Mucosa of descending colon (tissue), 3 donors: ENCODE measurements around the gene PPP2R3B. TPM values are rescaled to one million over a fixed set of nuclear protein-coding genes. Genes with fewer than 3 reads are reported as not detected.
A peak's percentile ranks its signal among the peaks of the same experiment; 100 is the strongest.

ENCODE experiments used
- ATAC-seq: fragments of 200-7000 bp; cut with Tn5 transposase; one replicate; pipeline ENCODE4 v1.9.1; 2020; ENCODE audit warnings: mild to moderate bottlenecking, moderate library complexity
- DNase-seq, 3 donors: peaks; one replicate each; pipeline ENCODE4 v3.0.0-alpha.2; 2020
- H3K36me3 ChIP-seq: fragments of 200-600 bp; one replicate; pipeline ENCODE4 v1.8.0; 2021; ENCODE audit warnings: low read depth, mild to moderate bottlenecking
- H3K4me1 ChIP-seq: fragments of 200-600 bp; one replicate; pipeline ENCODE4 v1.8.0; 2021; ENCODE audit warnings: low read depth, mild to moderate bottlenecking
- H3K4me3 ChIP-seq: fragments of 200-600 bp; one replicate; pipeline ENCODE4 v1.8.0; 2021; ENCODE audit warnings: mild to moderate bottlenecking
- H3K9me3 ChIP-seq: fragments of 200-600 bp; one replicate; pipeline ENCODE4 v1.8.0; 2021; ENCODE audit warnings: mild to moderate bottlenecking
- CTCF ChIP-seq: fragments of 200-600 bp; IDR thresholded peaks from one replicate; pipeline ENCODE4 v1.8.0; 2022; ENCODE audit warnings: antibody characterized with exemption, mild to moderate bottlenecking
- intact Hi-C, 2 donors: fragments of 100-400 bp; cut with DNase I in 1 of 2; cut with micrococcal nuclease in 1 of 2; formaldehyde crosslinking; loops; one replicate each; pipeline versions ENCODE4 v1.11.0 to v1.11.1; 2022; cut with DNase I, micrococcal nuclease
- total RNA-seq, 3 donors: library from RNA; stranded (reverse); fragmentation: NEBNext Ultra II Directional in 2 of 3; extraction: Animal tissue kit (Norgen Biotek cat#: 25700) in 2 of 3; gene quantifications; one replicate each; pipeline versions ENCODE4 v1.2.1 to v1.2.4, GENCODE V29; 2021 to 2023
- donor health status: DM: no; HTN: no; CAD: no; lungs with moderate emphysema.
- donor health status: DM: no; HTN: no; CAD: no.
- donor health status: DM: no; HTN: yes; CAD: no.

The PPP2R3B gene
- total RNA-seq, 3 donors from 2014 or later, result 9.2 to 11.6 (median 11.2) TPM

GRCh38 chrX:291411-291901, 95.3 kb downstream of the PPP2R3B start:
- TF ChIP-seq CTCF, result no peak
- no peaks in the 10 kb centered on the region for H3K36me3 ChIP-seq

GRCh38 chrX:290476-291166, 96.1 kb downstream of the PPP2R3B start:
- Histone ChIP-seq H3K36me3 (no peaks in the 10 kb centered on the region), H3K9me3 (no peaks in the 10 kb centered on the region), H3K4me1 (no peaks in the 10 kb centered on the region), H3K4me3 (no peak overlapping the region)
- intact Hi-C loops, result no loop called here
- TF ChIP-seq CTCF, result no peak
- DNase-seq, result peak in 2 of 3 donors; percentile 8 to 38
- ATAC-seq, result no peak

More at GRCh38 chrX:291411-291901, 95.3 kb downstream of the PPP2R3B start:
- DNase-seq (peak in 2 of 3 donors; percentile 8 to 39), ATAC-seq (no peak)
- intact Hi-C loops, result no loop called here
- Histone ChIP-seq H3K9me3 (no peaks in the 10 kb centered on the region), H3K4me1 (no peaks in the 10 kb centered on the region), H3K4me3 (no peak overlapping the region)

- no peak for TF ChIP-seq CTCF
Measured at GRCh38 chrX:288561-288991, 98.1 kb downstream of the PPP2R3B start.

GRCh38 chrX:287670-288069, 99.0 kb downstream of the PPP2R3B start:
- Histone ChIP-seq H3K4me3 (no peak overlapping the region), H3K4me1 (no peaks in the 10 kb centered on the region), H3K9me3 (no peaks in the 10 kb centered on the region), H3K36me3 (no peaks in the 10 kb centered on the region)
- DNase-seq (peak in 1 of 3 donors; percentile 13), ATAC-seq (no peak)
- TF ChIP-seq CTCF, result no peak
- intact Hi-C loops, result no loop called here

More at GRCh38 chrX:288561-288991, 98.1 kb downstream of the PPP2R3B start:
- no peaks in the 10 kb centered on the region for H3K4me1 ChIP-seq
- H3K36me3 ChIP-seq, result no peaks in the 10 kb centered on the region
- no peak for ATAC-seq
- no peaks in the 10 kb centered on the region for H3K9me3 ChIP-seq
- DNase-seq, result peak in 2 of 3 donors; percentile 20 to 43
- H3K4me3 ChIP-seq, result no peak overlapping the region
- intact Hi-C loops, result no loop called here

GRCh38 chrX:285076-285677, 101.5 kb downstream of the PPP2R3B start:
- DNase-seq (peak in 2 of 3 donors; percentile 6 to 7), ATAC-seq (no peak)
- no peak for TF ChIP-seq CTCF
- Histone ChIP-seq H3K4me3 (no peak overlapping the region), H3K4me1 (no peaks in the 10 kb centered on the region), H3K36me3 (no peaks in the 10 kb centered on the region), H3K9me3 (no peaks in the 10 kb centered on the region)
- intact Hi-C loops, result no loop called here

Other genes starting within 250 kb of the PPP2R3B start
- gene PLCXD1, start 105.5 kb downstream of the PPP2R3B start, total RNA-seq, result 10 to 100 TPM; 12.6 to 20.7 (median 13.8) TPM
- 10 to 100 TPM; 49.8 to 55.8 (median 54.1) TPM for gene GTPBP6, start 68.1 kb downstream of the PPP2R3B start, total RNA-seq
- gene SHOX, start 243.9 kb upstream of the PPP2R3B start, total RNA-seq, result under 1 TPM in 2 of 3 donors, not detected in 1; 0.12 to 0.22 TPM